AG20443 (cell line): ENCODE data around the gene EEFSEC.

Source experiments
- DNase-seq: peaks from one replicate; pipeline ENCODE4 v3.0.0; 2012; ENCODE audit warnings: low spot score, mixed read lengths

The EEFSEC gene

DNA sequence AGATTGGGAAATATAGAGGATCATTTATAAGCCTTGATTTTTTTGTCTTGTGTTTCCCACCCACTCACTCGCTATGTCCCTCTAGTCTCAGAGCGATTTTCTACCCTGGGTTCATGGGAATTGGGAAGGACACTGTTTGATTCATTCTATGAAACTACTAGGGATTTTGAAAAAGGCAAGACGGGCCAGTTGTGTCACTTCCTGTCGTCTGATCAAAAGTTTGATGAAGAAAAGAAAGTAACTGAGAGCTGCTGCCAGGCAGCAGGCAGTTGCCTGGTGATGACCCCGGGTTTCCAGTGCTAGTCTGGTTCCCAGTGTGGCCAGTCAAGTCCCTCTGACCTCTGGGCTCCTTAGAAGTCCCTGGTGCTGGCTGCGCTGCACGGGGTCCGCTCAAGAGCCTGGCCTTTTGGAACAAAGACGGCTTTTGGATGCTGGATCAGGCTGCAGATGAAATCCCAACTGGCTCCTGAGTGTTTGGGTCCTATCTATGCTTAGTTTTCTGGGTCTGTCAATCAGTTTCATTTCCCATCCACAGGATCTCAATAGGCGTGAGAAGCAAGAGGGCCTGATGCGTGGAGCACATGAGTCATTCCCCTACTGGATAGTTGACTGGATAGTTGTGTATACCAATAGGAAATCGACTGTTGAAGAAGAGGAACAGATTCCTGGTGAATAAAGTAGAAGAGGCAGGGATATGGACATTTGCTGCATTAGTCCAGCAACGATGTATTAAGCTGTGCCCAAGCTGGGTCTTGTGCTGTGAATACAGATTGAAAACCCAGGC is 89.7 kb downstream of the EEFSEC start:
- no peak for DNase-seq

GRCh38 chr3:128243602-128244504 is 90.6 kb downstream of the EEFSEC start:
- DNase-seq = no peak

GRCh38 chr3:128245460-128245859 is 92.2 kb downstream of the EEFSEC start:
- no peak for DNase-seq

GRCh38 chr3:128247666-128248409 is 94.6 kb downstream of the EEFSEC start:
- DNase-seq = no peak

GRCh38 chr3:128252083-128252482 is 98.8 kb downstream of the EEFSEC start:
- DNase-seq = no peak

DNA sequence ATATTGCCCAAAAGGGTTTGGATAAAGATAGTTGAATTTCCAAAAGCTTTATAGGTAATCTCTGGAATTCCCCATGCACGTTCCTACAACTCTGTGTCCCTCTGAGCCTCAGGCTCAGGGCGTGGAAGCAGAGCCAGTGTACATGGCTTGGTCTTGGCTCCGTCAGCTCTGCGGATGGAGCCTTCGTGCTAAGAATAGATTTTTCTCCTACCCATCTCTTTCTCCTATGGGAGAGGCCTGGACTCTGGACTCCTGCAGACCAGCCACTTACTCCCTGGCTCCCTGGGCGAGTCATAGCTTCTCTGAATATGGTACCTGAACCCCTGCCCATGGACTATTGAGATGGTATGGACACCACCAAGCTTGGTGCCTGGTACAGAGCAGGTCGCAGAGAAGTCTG is 99.9 kb downstream of the EEFSEC start:
- no peak for DNase-seq

DNA sequence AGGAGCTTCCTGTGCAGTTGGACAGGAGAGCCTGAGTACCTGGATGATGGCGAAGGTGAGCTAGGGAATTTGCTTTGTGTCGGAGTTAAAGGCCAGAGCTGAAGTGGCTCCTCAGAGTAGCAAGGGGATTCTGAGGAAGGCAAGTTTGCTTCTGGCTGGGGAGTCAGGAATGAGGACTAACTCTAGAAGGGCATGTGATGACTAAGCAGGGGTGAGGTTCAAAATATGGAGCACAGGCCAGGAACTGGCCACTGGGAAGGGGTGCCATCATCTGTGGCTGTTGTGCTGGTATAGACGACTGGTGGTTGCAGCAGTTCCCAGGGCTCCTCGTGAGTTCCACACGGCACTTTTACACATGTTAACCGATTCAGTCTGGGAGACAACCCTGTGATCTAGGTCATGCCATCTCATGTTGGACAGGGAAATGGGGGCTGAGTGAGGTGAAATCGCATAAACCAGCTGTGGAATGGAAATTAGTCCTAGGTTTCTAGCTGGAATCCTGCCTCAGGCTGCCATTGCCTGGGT is 100.8 kb downstream of the EEFSEC start:
- DNase-seq = peak; percentile 34

DNA sequence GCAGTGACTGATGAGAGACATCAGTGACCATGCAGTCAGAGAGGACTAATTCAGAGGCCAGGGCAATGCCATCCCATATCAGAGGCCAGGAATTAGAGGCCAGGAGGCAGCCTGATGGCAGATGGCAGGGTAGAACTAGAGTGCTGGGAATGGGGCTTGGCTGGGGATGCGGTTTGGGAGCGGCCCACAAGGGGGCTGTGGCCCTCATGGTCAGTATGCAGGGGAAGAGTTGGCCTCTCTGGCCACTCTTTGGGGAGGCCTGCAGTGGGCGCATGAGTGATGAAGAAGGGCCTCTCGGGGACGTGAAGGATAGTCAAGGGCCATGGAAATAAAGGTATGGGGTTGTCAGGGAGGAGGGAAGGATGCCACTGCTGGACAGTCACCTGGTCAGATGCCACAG is 101.7 kb downstream of the EEFSEC start:
- DNase-seq = no peak

- no peak for DNase-seq
These were observed 102.8 kb downstream of the EEFSEC start for GRCh38 chr3:128256131-128256530.

DNA sequence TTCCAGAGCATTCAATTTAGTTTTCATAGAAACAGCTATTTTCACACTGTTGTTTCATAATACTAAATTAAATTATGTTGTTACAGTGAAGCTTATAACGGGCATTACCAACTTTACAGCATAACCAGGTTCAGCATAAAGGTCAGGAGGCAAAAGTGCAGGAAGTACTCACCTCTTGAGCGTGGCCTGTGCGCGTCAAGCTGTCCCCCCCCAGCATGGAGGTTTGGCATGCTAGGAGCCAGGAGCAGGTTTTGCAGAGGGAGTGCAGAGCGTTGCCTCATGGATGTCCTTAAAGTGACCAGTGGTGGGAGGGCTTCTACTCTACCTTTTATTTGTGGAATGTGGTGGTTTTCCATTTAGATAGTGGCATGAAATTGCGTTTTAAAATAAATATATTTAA is 104.4 kb downstream of the EEFSEC start:
- DNase-seq = no peak

DNA sequence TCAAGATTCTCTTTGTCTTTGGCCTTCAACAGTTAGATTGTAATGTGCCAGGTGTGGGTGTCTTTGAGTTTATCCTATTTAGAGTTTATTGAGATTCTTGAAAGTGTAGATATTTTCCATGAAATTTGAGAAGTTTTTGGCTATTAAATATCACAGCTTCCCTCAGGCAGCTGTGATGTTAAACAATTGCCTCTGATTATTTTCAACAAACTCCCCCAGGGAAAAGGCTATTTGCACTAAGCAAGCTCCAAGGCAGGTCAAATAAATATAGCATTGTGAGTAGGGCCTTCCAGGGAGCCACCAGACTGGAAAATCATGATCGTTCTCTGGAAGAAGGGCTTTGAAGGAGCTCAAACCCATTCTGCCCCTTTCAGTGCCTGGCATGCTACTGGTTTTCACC is 107.0 kb downstream of the EEFSEC start:
- DNase-seq = no peak

- DNase-seq = no peak
These were observed 109.2 kb downstream of the EEFSEC start for GRCh38 chr3:128262457-128262856.

DNA sequence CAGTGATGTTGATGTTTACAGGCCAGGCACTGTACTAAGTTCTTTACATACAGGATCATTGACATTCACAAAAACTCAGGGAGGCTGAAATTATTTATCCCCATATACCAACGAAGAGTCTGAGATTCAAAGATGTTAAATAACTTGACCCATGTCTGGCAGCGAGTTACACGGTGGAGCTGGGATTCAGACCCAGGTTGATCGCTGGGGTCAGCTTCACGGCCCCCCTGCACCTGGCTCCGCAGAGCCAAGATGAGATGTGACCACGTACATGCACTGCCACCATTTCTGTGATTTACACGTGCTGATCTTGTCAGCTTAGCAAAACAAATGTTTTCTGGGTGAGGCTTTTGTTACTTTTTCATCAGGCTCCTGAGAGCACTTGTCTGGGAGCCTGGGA is 109.8 kb downstream of the EEFSEC start:
- no peak for DNase-seq

- DNase-seq = no peak
These were observed 110.7 kb downstream of the EEFSEC start for GRCh38 chr3:128263946-128264345.

DNA sequence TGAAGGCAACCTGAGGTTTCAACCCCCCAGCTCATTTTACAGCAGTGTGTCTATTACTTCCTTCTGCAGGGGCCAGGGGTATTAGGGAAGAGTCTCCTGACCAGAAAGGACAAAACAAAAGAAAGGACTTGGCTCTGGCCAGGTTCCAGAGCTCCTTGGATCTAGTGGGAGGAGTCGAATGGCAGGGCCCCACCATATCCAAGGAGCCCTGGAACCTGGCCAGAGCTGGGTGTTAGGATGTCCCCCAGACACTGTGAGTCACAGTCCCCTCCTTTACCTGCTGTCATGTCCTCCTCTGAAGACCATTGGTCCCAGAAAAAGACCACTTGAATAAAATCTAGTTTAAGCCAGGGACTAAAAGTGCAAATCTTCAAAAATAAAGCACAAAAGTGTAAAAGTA is 113.2 kb downstream of the EEFSEC start:
- DNase-seq = no peak

- DNase-seq = no peak
These were observed 114.3 kb downstream of the EEFSEC start for GRCh38 chr3:128267541-128267940.

- no peak for DNase-seq
These were observed 115.9 kb downstream of the EEFSEC start for GRCh38 chr3:128269006-128269775.

GRCh38 chr3:128269796-128270195 is 116.5 kb downstream of the EEFSEC start:
- DNase-seq = no peak

DNA sequence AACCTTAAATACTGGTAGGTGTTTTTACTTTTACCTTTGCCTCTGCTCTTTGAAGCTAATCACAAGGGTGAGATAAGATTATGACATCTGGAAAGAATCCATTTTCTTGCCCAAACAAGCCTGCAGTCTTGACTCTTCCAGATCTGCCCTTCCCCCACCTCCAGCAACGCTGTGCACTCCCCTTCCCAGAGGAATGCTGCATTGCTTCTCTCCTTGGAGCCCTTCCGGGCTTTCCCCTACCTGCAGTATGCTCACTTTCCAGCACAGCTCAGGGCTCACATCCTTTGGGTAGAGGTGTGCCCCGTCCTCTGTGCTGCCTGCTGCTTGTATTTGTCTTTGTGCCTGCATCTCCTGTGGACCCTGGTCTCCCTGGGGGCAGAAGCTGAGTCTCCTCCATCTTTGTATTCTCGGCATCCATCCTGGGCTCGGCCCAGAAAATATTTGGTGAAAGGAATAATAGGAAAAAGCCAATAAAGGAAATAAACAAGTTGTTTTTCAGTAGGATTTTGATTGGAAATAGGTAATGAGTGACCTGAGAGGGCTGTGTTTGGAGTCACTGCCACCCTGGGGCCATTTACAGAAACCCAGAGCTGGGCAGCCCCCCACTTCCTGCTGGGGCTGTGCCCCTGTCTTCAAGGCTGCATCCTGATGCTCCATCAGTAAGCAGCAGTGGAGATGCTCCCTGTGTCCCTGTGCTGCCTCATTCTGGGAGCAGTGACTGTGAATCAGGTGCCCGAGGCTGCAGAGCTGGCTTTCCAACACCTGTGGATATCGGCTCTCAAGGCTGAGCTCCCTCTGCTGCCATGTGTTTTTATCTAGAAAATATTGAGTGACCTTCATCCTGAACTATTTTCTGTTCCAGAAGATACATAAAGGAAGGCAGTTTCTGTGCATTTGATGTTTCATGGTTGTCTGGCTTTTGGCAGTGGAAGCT is 117.5 kb downstream of the EEFSEC start:
- DNase-seq = no peak
